Subcutaneous abdominal adipose tissue (tissue), 5 donors: ENCODE data around the gene LHX1.
A peak's percentile ranks its signal among the peaks of the same experiment; 100 is the strongest.

Experiments
- H3K27ac ChIP-seq: one replicate; pipeline ENCODE4 v1.7.0; 2013; ENCODE audit warnings: low read depth, mild to moderate bottlenecking, inconsistent platforms, low read length, moderate library complexity
- H3K27me3 ChIP-seq, 5 donors: one replicate each; pipeline ENCODE4 v1.7.0; 2013; ENCODE audit warnings: low read length in 5 of 5, inconsistent platforms in 1 of 5; ENCODE audit not compliant: control insufficient read depth in 5 of 5, insufficient read depth in 4 of 5
- H3K36me3 ChIP-seq, 5 donors: one replicate each; pipeline ENCODE4 v1.7.0; 2013; ENCODE audit warnings: low read length in 5 of 5; ENCODE audit not compliant: control insufficient read depth in 5 of 5, insufficient read depth in 5 of 5
- H3K4me1 ChIP-seq, 5 donors: one replicate each; pipeline ENCODE4 v1.7.0; 2013; ENCODE audit warnings: low read length in 5 of 5, mild to moderate bottlenecking in 3 of 5, moderate library complexity in 1 of 5; ENCODE audit not compliant: control insufficient read depth in 5 of 5, insufficient read depth in 5 of 5
- H3K4me3 ChIP-seq, 5 donors: one replicate each; pipeline ENCODE4 v1.7.0; 2013; ENCODE audit warnings: low read length in 5 of 5, low read depth in 1 of 5
- H3K9ac ChIP-seq, 5 donors: one replicate each; pipeline ENCODE4 v1.7.0; 2013; ENCODE audit warnings: low read length in 5 of 5, mild to moderate bottlenecking in 4 of 5, moderate library complexity in 3 of 5
- H3K9me3 ChIP-seq, 5 donors: one replicate each; pipeline ENCODE4 v1.7.0; 2013; ENCODE audit warnings: low read length in 5 of 5; ENCODE audit not compliant: control insufficient read depth in 5 of 5
- donor health status: healthy.
- donor health status: healthy.
- donor health status: healthy.
- donor health status: healthy.
- donor health status: healthy.

LHX1 gene

DNA sequence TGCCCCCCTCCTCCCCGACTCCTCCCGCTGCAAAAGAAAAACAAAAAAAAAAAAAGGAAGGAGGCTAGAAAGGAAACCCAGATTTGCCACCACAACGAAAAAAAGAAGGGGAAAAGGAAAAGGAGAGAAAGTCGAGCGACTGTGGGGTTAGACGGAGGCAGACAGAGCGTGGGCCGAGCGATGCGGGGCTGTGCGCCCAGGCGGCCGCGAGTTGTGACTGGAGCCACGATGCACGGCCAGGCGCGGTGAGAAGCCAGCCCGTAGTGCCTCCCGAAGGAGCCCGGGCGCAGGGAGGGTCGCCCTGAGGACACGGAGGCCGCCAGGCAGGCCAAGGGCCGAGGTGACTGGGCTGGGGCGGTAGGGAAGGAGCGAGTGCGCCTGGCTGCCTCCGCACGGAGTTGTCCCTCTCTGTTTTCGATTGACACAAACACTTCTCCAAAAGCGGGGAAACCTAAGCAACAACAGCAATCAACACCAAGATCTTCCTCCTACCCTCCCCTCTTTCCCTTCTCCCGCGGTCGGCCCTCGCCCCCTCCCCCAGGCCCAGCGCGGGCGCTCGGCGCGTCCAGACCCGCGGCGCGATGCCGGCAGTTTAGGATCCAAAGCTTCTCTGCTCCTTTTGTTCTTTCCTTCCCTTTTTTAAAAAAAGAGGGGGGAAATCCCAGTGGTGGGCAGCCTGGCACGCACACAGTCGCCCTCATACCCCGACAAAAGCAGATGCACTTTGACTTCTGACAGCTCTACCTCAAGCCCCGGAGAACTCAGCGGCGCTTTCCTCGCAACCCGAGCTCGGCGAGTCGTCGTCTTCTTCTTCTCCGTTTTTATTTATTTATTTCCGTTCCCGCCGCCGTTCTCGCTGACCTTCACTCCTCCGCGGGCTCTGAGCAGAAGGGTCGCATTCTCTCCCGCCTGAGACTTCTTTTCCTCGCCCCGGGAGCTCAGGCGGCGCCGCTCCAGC is at the start of gene LHX1:
TSS of gene LHX1 (plus strand) at position 475 of the 958 bp plus-strand sequence. CDS start 723 bp downstream, outside the sequence.
- no peaks in the 10 kb centered on the region for H3K36me3 ChIP-seq
- peaks cover 89 to 97% (median 94%) of the 10 kb centered on the region in 5 donors for H3K27me3 ChIP-seq
- H3K9ac ChIP-seq: no peak within 1 kb of the TSS
- H3K4me3 ChIP-seq: peak within 1 kb of the TSS in 4 of 5 donors; percentile 21 to 51 (median 26)
- H3K9me3 ChIP-seq: no peaks in the 10 kb centered on the region
- peaks cover 5 to 77% (median 72%) of the 10 kb centered on the region in 5 donors for H3K4me1 ChIP-seq
- H3K27ac ChIP-seq: no peak within 1 kb of the TSS

DNA sequence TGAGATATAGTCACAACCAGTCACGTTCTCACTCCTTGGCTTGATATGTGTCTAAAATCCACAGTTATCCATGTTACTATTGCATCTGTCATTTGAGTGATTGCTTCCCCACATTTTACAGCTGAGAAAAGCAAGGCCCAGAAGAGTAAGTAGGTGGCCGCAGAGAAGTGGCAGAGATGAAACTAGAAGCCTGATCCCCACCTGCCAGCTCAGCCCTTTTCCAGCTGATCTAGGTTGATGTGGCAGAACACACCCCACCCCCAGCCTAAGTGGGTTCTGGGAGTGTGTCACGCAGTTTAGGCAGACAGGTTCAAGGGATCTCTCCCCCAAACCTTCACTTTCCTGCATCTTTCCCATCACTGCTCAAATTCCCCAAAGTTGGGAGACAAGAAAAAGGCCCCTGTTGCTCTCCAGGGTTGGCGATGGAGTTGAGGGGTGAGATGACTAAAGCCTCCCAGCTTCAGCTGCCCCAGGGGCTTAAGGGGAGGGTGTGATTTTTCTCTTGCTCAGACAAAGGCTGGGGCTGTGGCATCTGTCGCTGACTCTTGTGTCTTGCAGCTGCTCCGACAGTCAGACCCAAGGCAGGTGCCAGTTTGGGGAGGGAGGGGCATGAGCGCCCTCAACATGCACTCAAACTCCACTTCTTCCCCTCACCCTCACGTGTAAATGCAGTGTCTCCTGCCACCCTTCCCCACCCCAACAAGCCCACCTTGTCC is 48.9 kb upstream of the LHX1 start:
- H3K4me1 ChIP-seq: no peaks in the 10 kb centered on the region
- no peak overlapping the region for H3K27ac ChIP-seq
- H3K27me3 ChIP-seq: peaks cover 20 to 54% (median 37%) of the 10 kb centered on the region in 5 donors
- peaks cover 0 to 3% (median 0%) of the 10 kb centered on the region in 5 donors for H3K9me3 ChIP-seq
- H3K36me3 ChIP-seq: no peaks in the 10 kb centered on the region
- H3K4me3 ChIP-seq: no peak overlapping the region
- H3K9ac ChIP-seq: no peak overlapping the region

DNA sequence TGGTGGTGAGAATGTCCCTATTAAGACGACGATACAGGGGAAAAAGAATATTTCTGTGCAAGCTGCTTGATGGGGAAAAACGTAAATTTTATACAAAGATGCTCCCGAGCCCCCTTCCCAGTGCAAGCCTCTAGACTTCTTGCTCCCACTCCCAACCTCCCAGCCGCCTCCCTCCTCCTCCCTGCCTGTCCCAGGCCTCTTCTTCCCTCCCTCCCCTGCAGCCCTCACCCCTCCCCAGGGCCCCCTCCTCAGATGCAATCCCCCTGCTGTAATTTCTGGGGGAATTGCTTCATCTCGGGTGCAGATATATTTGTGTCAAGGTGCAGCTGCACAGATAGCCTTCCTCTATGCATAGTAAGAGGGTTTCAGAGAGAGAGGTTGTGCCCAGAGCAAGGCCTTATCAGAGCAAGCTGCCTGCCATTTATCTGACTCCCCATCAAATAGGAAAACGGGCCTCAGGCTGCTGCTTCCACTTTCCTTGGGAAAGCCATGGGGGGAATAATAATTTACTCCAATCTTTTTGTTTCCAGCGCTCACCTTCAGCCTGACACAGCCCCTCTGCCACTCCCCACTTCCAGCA is 47.4 kb upstream of the LHX1 start:
- no peak overlapping the region for H3K9ac ChIP-seq
- no peaks in the 10 kb centered on the region for H3K36me3 ChIP-seq
- H3K4me3 ChIP-seq: no peak overlapping the region
- H3K27me3 ChIP-seq: peaks cover 15 to 50% (median 33%) of the 10 kb centered on the region in 5 donors
- H3K4me1 ChIP-seq: no peaks in the 10 kb centered on the region
- H3K9me3 ChIP-seq: peaks cover 0 to 3% (median 0%) of the 10 kb centered on the region in 5 donors
- no peak overlapping the region for H3K27ac ChIP-seq

DNA sequence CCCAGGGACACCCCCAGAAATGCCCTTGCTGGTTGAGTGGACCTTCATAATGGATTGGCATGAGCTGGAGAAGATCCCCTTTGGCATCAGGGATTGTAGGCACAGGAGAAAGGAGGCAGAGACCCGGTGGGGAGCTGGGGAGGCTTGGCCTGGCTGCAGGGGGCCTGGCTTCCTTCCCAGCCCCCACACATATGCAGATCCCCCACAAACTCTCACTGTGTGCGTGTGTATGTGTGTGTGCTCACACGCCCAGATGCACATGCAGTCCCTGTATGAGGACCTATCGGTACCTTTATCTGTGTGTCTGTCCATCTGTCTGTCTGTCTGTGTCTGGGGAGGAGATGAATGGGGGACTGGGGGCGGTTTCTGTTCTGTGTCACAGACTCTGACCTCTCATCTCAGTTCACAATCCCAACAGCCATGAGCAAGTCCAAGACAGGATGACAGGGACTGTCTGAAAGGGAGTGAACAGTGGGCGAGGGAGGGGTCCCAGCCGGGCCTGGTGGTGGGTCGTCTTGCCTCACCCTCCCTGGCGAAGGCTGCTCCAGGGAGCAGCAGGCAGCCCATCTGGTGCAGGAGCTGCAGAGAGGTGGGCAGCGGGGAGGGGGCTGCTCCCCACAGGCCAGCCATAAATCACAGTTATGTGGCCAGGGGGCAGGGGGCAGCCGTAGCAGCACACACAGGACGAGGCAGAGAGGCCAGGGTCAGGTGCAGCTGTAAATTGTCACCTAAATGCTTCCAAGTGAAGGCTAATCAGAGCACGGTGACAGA is 46.7 kb upstream of the LHX1 start:
- no peaks in the 10 kb centered on the region for H3K4me1 ChIP-seq
- H3K9me3 ChIP-seq: no peaks in the 10 kb centered on the region
- no peak overlapping the region for H3K9ac ChIP-seq
- H3K4me3 ChIP-seq: no peak overlapping the region
- H3K36me3 ChIP-seq: no peaks in the 10 kb centered on the region
- H3K27me3 ChIP-seq: peaks cover 9 to 49% (median 31%) of the 10 kb centered on the region in 5 donors
- no peak overlapping the region for H3K27ac ChIP-seq

GRCh38 chr17:36892112-36892838 is 45.0 kb upstream of the LHX1 start:
- no peak overlapping the region for H3K27ac ChIP-seq
- H3K36me3 ChIP-seq: no peaks in the 10 kb centered on the region
- H3K9ac ChIP-seq: no peak overlapping the region
- H3K27me3 ChIP-seq: peaks cover 8 to 45% (median 24%) of the 10 kb centered on the region in 5 donors
- no peak overlapping the region for H3K4me3 ChIP-seq
- H3K9me3 ChIP-seq: no peaks in the 10 kb centered on the region
- H3K4me1 ChIP-seq: no peaks in the 10 kb centered on the region

GRCh38 chr17:36894177-36894576 is 43.1 kb upstream of the LHX1 start:
- no peaks in the 10 kb centered on the region for H3K9me3 ChIP-seq

DNA sequence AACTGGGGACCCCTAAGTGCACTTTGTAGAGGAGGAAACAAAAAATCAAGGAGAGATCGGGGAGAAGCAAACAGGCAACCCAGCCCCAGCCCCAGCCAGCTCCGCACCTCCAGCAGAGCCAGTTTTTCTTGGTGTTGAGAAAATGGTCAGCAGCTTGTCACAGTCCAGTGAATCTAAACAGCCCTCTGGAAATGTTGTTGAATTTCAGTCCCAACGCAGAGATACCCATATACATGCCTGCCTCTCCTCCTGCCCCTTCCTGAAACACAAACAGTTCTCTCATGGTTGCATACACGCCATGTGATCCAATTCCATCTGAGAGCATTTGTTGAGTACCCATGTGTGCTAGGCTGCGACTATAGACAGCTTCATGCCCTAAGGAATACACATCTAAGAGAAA is 42.4 kb upstream of the LHX1 start:
- Histone ChIP-seq H3K27me3 (peaks cover 8 to 37% (median 26%) of the 10 kb centered on the region in 5 donors), H3K9ac (no peak overlapping the region), H3K4me1 (no peaks in the 10 kb centered on the region), H3K27ac (no peak overlapping the region), H3K9me3 (no peaks in the 10 kb centered on the region), H3K4me3 (no peak overlapping the region), H3K36me3 (no peaks in the 10 kb centered on the region)

More at GRCh38 chr17:36894177-36894576, 43.1 kb upstream of the LHX1 start:
- no peak overlapping the region for H3K9ac ChIP-seq
- no peak overlapping the region for H3K27ac ChIP-seq
- no peaks in the 10 kb centered on the region for H3K36me3 ChIP-seq
- no peaks in the 10 kb centered on the region for H3K4me1 ChIP-seq
- H3K4me3 ChIP-seq: no peak overlapping the region
- H3K27me3 ChIP-seq: peaks cover 8 to 37% (median 26%) of the 10 kb centered on the region in 5 donors

DNA sequence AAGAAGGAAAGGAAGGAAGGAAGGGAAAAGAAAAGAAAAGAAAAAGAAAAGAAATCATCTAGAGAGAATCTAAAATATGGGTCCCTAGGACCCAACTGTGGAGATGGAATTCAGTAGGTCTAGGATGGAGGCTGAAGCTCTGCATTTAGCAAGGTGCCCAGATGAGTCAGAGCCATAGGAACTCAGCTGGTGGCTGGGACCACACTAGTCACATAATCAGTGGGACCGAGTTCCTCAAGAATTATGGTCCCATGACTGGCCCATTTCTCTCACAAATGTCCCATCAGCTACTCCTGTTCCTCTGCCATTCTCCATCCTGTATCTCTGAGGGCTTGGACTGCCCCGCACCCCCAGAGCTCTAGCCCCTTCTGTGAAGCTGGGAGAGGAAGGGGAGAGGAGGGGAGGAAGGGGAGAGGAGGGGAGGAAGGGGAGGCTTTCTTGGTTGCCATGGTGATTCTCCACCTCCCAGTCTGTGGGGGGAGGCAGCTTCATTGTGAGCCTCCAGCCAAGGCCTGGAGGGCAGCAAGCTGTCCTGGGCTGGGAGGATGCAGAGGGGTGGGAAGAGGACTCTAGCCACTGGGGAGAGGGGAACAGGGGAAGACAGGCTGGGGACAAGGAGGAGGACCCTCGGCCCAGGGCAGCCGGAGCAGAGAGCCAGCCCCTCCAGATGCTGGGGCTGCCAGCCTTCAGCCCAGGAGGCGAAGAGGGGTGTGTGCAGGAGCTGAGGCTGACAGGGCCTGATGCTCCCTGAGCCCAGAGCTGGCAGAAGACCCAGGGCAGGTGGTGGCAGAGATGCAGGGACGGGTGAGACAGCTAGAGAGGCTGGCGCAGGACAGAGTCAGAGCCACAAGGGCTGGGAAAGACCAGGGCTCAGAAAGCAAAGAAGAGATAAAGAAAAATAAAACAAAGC is 37.8 kb upstream of the LHX1 start:
- peaks cover 0 to 19% (median 14%) of the 10 kb centered on the region in 5 donors for H3K27me3 ChIP-seq
- no peaks in the 10 kb centered on the region for H3K36me3 ChIP-seq
- no peak overlapping the region for H3K9ac ChIP-seq
- no peaks in the 10 kb centered on the region for H3K4me1 ChIP-seq
- no peaks in the 10 kb centered on the region for H3K9me3 ChIP-seq
- H3K27ac ChIP-seq: no peak overlapping the region
- no peak overlapping the region for H3K4me3 ChIP-seq
